HG03159 (cell line): Measurements from ENCODE around the gene WDR90.
A peak's percentile ranks its signal among the peaks of the same experiment; 100 is the strongest.

ENCODE experiments used
- ATAC-seq: cut with Tn5 transposase; IDR thresholded peaks from one replicate; pipeline ENCODE4 v1.9.1; 2021; ENCODE audit warnings: mild to moderate bottlenecking, moderate library complexity; ENCODE audit not compliant: unreplicated experiment

WDR90 gene

GRCh38 chr16:625977-626765 is 23.0 kb upstream of the WDR90 start:
- ATAC-seq = no peak

- no peak for ATAC-seq
These were observed 22.2 kb upstream of the WDR90 start for GRCh38 chr16:626787-627453.

- no peak for ATAC-seq
These were observed 21.5 kb upstream of the WDR90 start for GRCh38 chr16:627454-628239.

- no peak for ATAC-seq
These were observed 20.7 kb upstream of the WDR90 start for GRCh38 chr16:628321-629061.

GRCh38 chr16:629185-629832 is 19.9 kb upstream of the WDR90 start:
- ATAC-seq = no peak

GRCh38 chr16:629833-630248 is 19.3 kb upstream of the WDR90 start:
- ATAC-seq = no peak

- ATAC-seq = no peak
These were observed 18.8 kb upstream of the WDR90 start for GRCh38 chr16:630249-630814.

GRCh38 chr16:630815-631405 is 18.3 kb upstream of the WDR90 start, which contains the start of gene WFIKKN1:
Gene WFIKKN1 (plus strand): TSS chr16:630985. CDS start chr16:631254, 269 bp downstream.
- ATAC-seq = no peak

- no peak for ATAC-seq
These were observed 17.3 kb upstream of the WDR90 start for GRCh38 chr16:631808-632358.

- no peak for ATAC-seq
These were observed 16.5 kb upstream of the WDR90 start for GRCh38 chr16:632486-633335.

- ATAC-seq = no peak
These were observed 15.7 kb upstream of the WDR90 start for GRCh38 chr16:633336-634050.

- ATAC-seq = no peak
These were observed 15.0 kb upstream of the WDR90 start for GRCh38 chr16:634051-634670.

- no peak for ATAC-seq
These were observed 14.2 kb upstream of the WDR90 start for GRCh38 chr16:634996-635395.

- ATAC-seq = peak; percentile 2
These were observed 13.5 kb upstream of the WDR90 start for GRCh38 chr16:635573-636205.

- peak; percentile 67 for ATAC-seq
These were observed 12.7 kb upstream of the WDR90 start, which contains the start of gene METTL26 for GRCh38 chr16:636206-637080. Gene METTL26 (minus strand): TSS chr16:636305. CDS start chr16:636290, 15 bp downstream.
